PFSK-1 (cell line): ENCODE measurements around the gene ZFP36.

Source experiments
- FOXP2 ChIP-seq: optimal IDR thresholded peaks from 2 replicates; pipeline ENCODE3; 2011; ENCODE audit warnings: borderline replicate concordance, control low read depth, inconsistent platforms; ENCODE audit not compliant: insufficient read depth; ENCODE audit errors: extremely low read length, extremely low read depth
- POLR2AphosphoS5 ChIP-seq: IDR thresholded peaks from 2 replicates; pipeline ENCODE4 v1.6.1; 2012; ENCODE audit warnings: low read depth, mild to moderate bottlenecking, control low read depth, low read length, moderate library complexity
- REST ChIP-seq, 2 experiments: IDR thresholded peaks; 2 replicates each; pipeline versions ENCODE4 v1.6.1 to v1.8.0; 2011 to 2012; ENCODE audit warnings: low read depth in 2 of 2, low read length in 2 of 2, control low read depth in 1 of 2, inconsistent platforms in 1 of 2, mild to moderate bottlenecking in 1 of 2, moderate library complexity in 1 of 2; ENCODE audit not compliant: insufficient read depth in 1 of 2
- TAF1 ChIP-seq: IDR thresholded peaks from 2 replicates; pipeline ENCODE4 v1.6.1; 2012; ENCODE audit warnings: low read length, control low read depth, borderline replicate concordance; ENCODE audit not compliant: insufficient read depth

DNA sequence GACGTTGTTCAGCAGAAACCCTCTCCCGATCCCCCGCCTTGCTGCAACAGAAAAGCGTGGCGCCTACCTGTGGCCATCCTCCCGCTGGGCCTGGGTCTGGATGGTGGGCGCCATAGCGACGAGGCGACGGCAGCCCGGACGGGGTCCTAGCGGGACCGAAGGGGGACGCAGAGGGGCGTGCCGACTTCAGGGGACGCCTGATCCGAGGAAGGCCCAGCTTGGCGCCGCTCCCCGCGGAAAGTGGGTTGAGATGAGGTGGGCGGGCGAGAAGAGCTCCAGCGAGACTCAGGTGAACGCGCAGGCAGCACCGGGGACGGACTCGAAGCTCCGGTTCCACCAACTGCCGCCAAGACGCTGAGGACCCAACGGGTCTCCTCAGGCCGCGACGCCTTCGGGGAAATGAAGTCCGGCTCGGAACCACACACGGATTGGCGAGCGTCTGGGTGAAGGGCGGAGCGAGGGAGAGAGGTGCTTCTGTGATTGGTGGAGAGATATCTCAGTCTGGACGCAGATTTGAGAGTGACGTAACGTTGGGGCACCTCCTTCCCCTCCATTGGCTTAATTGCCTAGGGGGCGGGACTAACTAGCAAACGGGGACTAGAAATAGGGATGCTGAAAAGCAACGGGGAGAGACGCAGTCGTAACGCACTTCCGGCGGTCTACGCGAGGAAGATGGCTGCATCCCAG lies 15.8 kb upstream of the ZFP36 start, which contains the start of the genes MED29 and PAF1:
- TF ChIP-seq POLR2AphosphoS5: peak; percentile 97
- peak; percentile 99 for TF ChIP-seq TAF1
- TF ChIP-seq REST (IDR thresholded peaks at IDR 0.05; ENCODE audit: insufficient read depth in 1 of 2, low read depth in 2 of 2, low read length in 2 of 2): no peak
- peak; percentile 13 for TF ChIP-seq FOXP2
